ENCODE measurements around the gene TNNI2. TPM values are rescaled to one million over a fixed set of nuclear protein-coding genes. Genes with fewer than 3 reads are reported as not detected.

TNNI2 gene
- total and polyA plus RNA-seq, 2 experiments from 2014 or later, result 0.73 to 5.5 TPM

DNA sequence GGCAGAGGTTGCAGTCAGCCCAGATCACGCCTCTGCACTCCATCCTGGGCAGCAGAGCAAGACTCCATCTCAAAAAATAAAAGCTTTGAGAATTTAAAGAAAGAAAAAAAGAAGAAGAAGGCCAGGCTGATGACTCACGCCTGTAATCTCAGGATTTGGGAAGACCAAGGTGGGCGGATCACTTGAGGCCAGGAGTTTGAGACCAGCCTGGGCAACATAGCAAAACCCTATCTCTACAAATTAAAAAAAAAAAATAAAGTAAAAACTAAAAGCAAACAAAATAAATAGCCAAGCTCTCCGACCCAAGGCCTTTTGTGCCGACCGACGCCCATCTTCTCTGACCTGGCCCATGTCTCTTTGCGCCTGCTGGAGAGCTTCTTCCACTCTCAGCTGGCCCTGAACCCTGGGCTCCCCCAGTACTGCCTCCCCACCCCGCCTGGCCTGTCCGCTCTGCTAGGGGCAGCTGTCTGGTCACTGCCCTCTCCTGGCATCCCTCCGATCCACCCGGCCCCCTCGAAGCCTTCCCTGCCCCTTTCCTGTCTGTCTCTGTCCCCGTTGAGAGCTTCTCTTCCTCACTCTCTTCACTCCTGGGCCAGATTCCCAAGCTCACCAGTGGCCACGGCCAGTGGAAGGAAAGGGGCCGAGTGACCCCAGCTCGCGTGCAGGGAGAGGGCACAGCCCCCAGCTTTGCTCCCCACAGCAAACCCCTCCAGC is 9.3 kb downstream of the TNNI2 start:
- no peaks in the 10 kb centered on the region for H3K36me3 ChIP-seq (replicated peaks; ENCODE audit: insufficient read depth, low read depth)
- no peak overlapping the region for H3K4me2 ChIP-seq
- WGBS (ENCODE audit: low lambda C conversion rate, missing lambda C conversion rate), result 93% methylated on average over 18 of the region's 18 CpGs
- peaks cover 15% of the 10 kb centered on the region for H3K4me1 ChIP-seq (ENCODE audit: insufficient read depth)
- H3K79me2 ChIP-seq, result no peaks in the 10 kb centered on the region
- H3K27ac ChIP-seq, result no peak overlapping the region
- H3K27me3 ChIP-seq, result no peaks in the 10 kb centered on the region
- TF ChIP-seq EZH2 (IDR thresholded peaks at IDR 0.05; ENCODE audit: borderline replicate concordance) (no peak), EZH2phosphoT487 (IDR thresholded peaks at IDR 0.05; ENCODE audit: low read depth, severe bottlenecking, unreplicated experiment) (no peak)
- TF ChIP-seq, protein P1, sequence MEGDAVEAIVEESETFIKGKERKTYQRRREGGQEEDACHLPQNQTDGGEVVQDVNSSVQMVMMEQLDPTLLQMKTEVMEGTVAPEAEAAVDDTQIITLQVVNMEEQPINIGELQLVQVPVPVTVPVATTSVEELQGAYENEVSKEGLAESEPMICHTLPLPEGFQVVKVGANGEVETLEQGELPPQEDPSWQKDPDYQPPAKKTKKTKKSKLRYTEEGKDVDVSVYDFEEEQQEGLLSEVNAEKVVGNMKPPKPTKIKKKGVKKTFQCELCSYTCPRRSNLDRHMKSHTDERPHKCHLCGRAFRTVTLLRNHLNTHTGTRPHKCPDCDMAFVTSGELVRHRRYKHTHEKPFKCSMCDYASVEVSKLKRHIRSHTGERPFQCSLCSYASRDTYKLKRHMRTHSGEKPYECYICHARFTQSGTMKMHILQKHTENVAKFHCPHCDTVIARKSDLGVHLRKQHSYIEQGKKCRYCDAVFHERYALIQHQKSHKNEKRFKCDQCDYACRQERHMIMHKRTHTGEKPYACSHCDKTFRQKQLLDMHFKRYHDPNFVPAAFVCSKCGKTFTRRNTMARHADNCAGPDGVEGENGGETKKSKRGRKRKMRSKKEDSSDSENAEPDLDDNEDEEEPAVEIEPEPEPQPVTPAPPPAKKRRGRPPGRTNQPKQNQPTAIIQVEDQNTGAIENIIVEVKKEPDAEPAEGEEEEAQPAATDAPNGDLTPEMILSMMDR (IDR thresholded peaks at IDR 0.05; ENCODE audit: poor library complexity), result no peak
- H3K9me3 ChIP-seq (ENCODE audit: low read depth), result no peaks in the 10 kb centered on the region
- H3K9me2 ChIP-seq (replicated peaks; ENCODE audit: insufficient read depth), result no peaks in the 10 kb centered on the region
- no peaks in the 10 kb centered on the region for H4K20me1 ChIP-seq (ENCODE audit: insufficient read depth, poor library complexity, severe bottlenecking)
- H3K4me3 ChIP-seq, result no peak overlapping the region
- no peak overlapping the region for H2AFZ ChIP-seq
- no peak for DNase-seq (ENCODE audit: low spot score)

DNA sequence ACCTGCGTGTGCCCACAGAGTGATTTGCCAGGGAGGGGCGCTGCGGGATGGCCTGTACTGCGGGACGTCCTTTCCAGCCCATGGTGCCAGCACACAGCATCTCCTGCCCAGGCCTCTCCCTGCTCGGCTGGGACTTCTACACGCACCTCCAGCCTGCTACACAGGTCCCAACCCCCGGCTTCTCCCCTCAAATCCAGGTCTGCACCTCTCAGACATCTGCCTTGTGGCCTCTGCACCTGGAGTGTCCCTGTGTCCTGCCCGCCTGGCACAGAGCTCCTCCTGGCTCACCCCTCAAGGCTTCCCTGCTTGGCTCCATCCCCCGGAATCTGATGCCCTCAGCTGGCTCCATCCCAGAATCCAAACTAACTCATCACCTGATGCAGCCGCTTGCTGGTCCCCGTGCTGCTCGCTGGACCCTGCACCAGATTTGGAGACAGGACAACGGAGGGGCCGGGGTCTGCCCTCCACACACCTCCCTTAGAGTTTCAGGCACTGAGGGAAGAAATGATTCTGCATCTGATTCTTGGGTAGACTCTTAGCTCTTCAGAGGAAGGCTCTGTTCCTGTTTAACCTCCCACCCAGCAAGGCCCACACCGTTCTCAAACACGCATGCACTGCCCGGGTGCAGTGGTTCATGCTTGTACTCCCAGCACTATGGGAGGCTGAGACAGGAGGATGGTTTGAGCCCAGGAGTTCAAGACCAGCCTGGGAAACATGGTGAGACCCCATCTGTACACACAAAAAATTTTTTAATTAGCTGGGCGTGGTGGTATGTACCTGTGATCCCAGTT is 10.1 kb downstream of the TNNI2 start:
- Histone ChIP-seq H3K4me2 (no peak overlapping the region), H3K4me1 (ENCODE audit: insufficient read depth) (peaks cover 15% of the 10 kb centered on the region), H3K36me3 (replicated peaks; ENCODE audit: insufficient read depth, low read depth) (no peaks in the 10 kb centered on the region), H3K9me2 (replicated peaks; ENCODE audit: insufficient read depth) (no peaks in the 10 kb centered on the region), H3K79me2 (no peaks in the 10 kb centered on the region), H4K20me1 (ENCODE audit: insufficient read depth, poor library complexity, severe bottlenecking) (no peaks in the 10 kb centered on the region), H3K27ac (no peak overlapping the region), H3K27me3 (no peaks in the 10 kb centered on the region), H3K9me3 (ENCODE audit: low read depth) (no peaks in the 10 kb centered on the region), H3K4me3 (no peak overlapping the region), H2AFZ (no peak overlapping the region)
- 93% methylated on average over 18 of the region's 19 CpGs for WGBS (ENCODE audit: low lambda C conversion rate, missing lambda C conversion rate)
- TF ChIP-seq EZH2 (IDR thresholded peaks at IDR 0.05; ENCODE audit: borderline replicate concordance), result no peak
- TF ChIP-seq, protein P1 (IDR thresholded peaks at IDR 0.05; ENCODE audit: poor library complexity), result no peak
- no peak for TF ChIP-seq EZH2phosphoT487 (IDR thresholded peaks at IDR 0.05; ENCODE audit: low read depth, severe bottlenecking, unreplicated experiment)
- DNase-seq (ENCODE audit: low spot score), result no peak

GRCh38 chr11:1851468-1852180 is 12.8 kb downstream of the TNNI2 start:
- Histone ChIP-seq H3K4me3 (no peak overlapping the region), H3K4me1 (ENCODE audit: insufficient read depth) (no peaks in the 10 kb centered on the region)

More at GRCh38 chr11:1851468-1852180, 12.8 kb downstream of the TNNI2 start:
- Histone ChIP-seq H3K27me3 (no peaks in the 10 kb centered on the region), H3K79me2 (no peaks in the 10 kb centered on the region), H3K4me2 (no peak overlapping the region), H3K27ac (no peak overlapping the region), H3K9me3 (ENCODE audit: low read depth) (no peaks in the 10 kb centered on the region), H3K9me2 (replicated peaks; ENCODE audit: insufficient read depth) (no peaks in the 10 kb centered on the region), H4K20me1 (ENCODE audit: insufficient read depth, poor library complexity, severe bottlenecking) (no peaks in the 10 kb centered on the region), H2AFZ (no peak overlapping the region), H3K36me3 (replicated peaks; ENCODE audit: insufficient read depth, low read depth) (no peaks in the 10 kb centered on the region)
- no peak for TF ChIP-seq EZH2 (IDR thresholded peaks at IDR 0.05; ENCODE audit: borderline replicate concordance)
- TF ChIP-seq EZH2phosphoT487 (IDR thresholded peaks at IDR 0.05; ENCODE audit: low read depth, severe bottlenecking, unreplicated experiment), result no peak
- TF ChIP-seq, protein P1 (IDR thresholded peaks at IDR 0.05; ENCODE audit: poor library complexity), result no peak
- DNase-seq (ENCODE audit: low spot score), result no peak
- 97% methylated on average over 21 of the region's 21 CpGs for WGBS (ENCODE audit: low lambda C conversion rate, missing lambda C conversion rate)

All from hepatocyte (in vitro differentiated cells).